HCT116 (cell line): ENCODE measurements around the gene FLACC1. TPM values are rescaled to one million over a fixed set of nuclear protein-coding genes. Genes with fewer than 3 reads are reported as not detected.
"Not testable (repeated sequence)": the region's sequence is repeated elsewhere in the genome, so short reads cannot be mapped to it uniquely, and the experiment has no call there.

Experiments
- ATAC-seq: fragments of 200-7000 bp; cut with Tn5 transposase; 2 replicates; pipeline ENCODE4 v1.9.1; 2020; ENCODE audit warnings: mild to moderate bottlenecking, moderate library complexity
- BruUV-seq: library from RNA; stranded (reverse); fragments of 400-500 nt; replicated peaks from 2 replicates; lab custom pipeline; 2021; lab: Mats Ljungman, UMichigan
- CTCF ChIA-PET: fragments of 300-600 bp; sonication (Branson Sonifier 250); formaldehyde crosslinking; loops from one replicate; lab custom pipeline; 2021; ENCODE audit warnings: antibody characterized with exemption; lab: Charles Lee
- POLR2A ChIA-PET: fragments of 300-600, 350-600 bp; sonication (Branson Sonifier 250); formaldehyde crosslinking; loops from one replicate; lab custom pipeline; 2021; ENCODE audit warnings: antibody characterized with exemption; lab: Charles Lee
- RAD21 ChIA-PET, 2 experiments: fragments of 300-600 bp; sonication (Branson Sonifier 250); formaldehyde crosslinking; loops; one replicate each; lab custom pipeline; 2023; ENCODE audit warnings: low total read pairs in 2 of 2; ENCODE audit not compliant: uncharacterized antibody in 2 of 2, unreplicated experiment in 2 of 2, low non-redundant PET in 1 of 2; lab: Charles Lee
- DNase-seq: peaks from one replicate; pipeline ENCODE4 v3.0.0-alpha.2; 2010; ENCODE audit warnings: low read depth, low spot score
- H2AFZ ChIP-seq: fragments of 200-600 bp; shearing (Covaris generic), sonication (generic); 2 replicates; pipeline ENCODE4 v1.6.1; 2017; ENCODE audit warnings: low read depth, mixed run types, mixed read lengths, antibody characterized with exemption, low read length; ENCODE audit not compliant: poor library complexity, severe bottlenecking
- H3K27ac ChIP-seq: 2 replicates; pipeline ENCODE4 v1.5.1; 2012; ENCODE audit warnings: low read depth, low read length
- H3K27me3 ChIP-seq: fragments of 200-600 bp; sonication (generic); 2 replicates; pipeline ENCODE4 v1.6.1; 2016; ENCODE audit warnings: mixed run types, low read length, mixed read lengths; ENCODE audit not compliant: insufficient read depth
- H3K36me3 ChIP-seq, 2 experiments: fragments of 200-500 bp in 1 of 2; fragments of 200-600 bp in 1 of 2; sonication (Bioruptor generic) in 1 of 2; sonication (generic) in 1 of 2; 2 replicates each; pipeline versions ENCODE4 v1.5.1 to v1.6.1; 2014 to 2016; ENCODE audit warnings: low read length in 2 of 2, inconsistent platforms in 1 of 2, mixed read lengths in 1 of 2, mixed run types in 1 of 2; ENCODE audit not compliant: insufficient read depth in 2 of 2, control insufficient read depth in 1 of 2
- H3K4me1 ChIP-seq, 2 experiments: fragments of 200-600 bp in 1 of 2; sonication (generic) in 1 of 2; 2 replicates each; pipeline versions ENCODE4 v1.5.1 to v1.6.1; 2012 to 2017; ENCODE audit warnings: low read length in 2 of 2, inconsistent platforms in 1 of 2, mild to moderate bottlenecking in 1 of 2, mixed read lengths in 1 of 2, mixed run types in 1 of 2, moderate library complexity in 1 of 2; ENCODE audit not compliant: insufficient read depth in 2 of 2, control insufficient read depth in 1 of 2
- H3K4me2 ChIP-seq: fragments of 200-600 bp; sonication (generic); 2 replicates; pipeline ENCODE4 v1.6.1; 2017; ENCODE audit warnings: mixed run types, low read length, mixed read lengths
- H3K4me3 ChIP-seq, 2 experiments: fragments of 200-600 bp in 1 of 2; sonication (generic) in 1 of 2; replicated peaks in 1 of 2; 2 replicates each; pipeline ENCODE4 v1.5.1; 2011 to 2016; ENCODE audit warnings: low read length in 2 of 2, control low read depth in 1 of 2, low read depth in 1 of 2, mild to moderate bottlenecking in 1 of 2, mixed read lengths in 1 of 2, mixed run types in 1 of 2
- H3K79me2 ChIP-seq: fragments of 200-600 bp; sonication (generic); 2 replicates; pipeline ENCODE4 v1.6.1; 2017; ENCODE audit warnings: mild to moderate bottlenecking, mixed run types, low read length, moderate library complexity, mixed read lengths; ENCODE audit not compliant: insufficient read depth
- H3K9ac ChIP-seq: fragments of 200-600 bp; sonication (generic); 2 replicates; pipeline ENCODE4 v1.6.1; 2016; ENCODE audit warnings: low read length, mixed read lengths
- H3K9me2 ChIP-seq: fragments of 200-600 bp; sonication (generic), shearing (Covaris generic); 2 replicates; pipeline ENCODE4 v1.6.1; 2017; ENCODE audit warnings: mixed run types, mild to moderate bottlenecking, moderate library complexity; ENCODE audit not compliant: insufficient read depth
- H3K9me3 ChIP-seq, 2 experiments: fragments of 200-500 bp in 1 of 2; fragments of 200-600 bp in 1 of 2; sonication (Bioruptor generic) in 1 of 2; sonication (generic) in 1 of 2; 2 replicates each; pipeline ENCODE4 v1.6.1; 2014 to 2017; ENCODE audit warnings: low read length in 2 of 2, mixed read lengths in 2 of 2, inconsistent platforms in 1 of 2, low read depth in 1 of 2, mild to moderate bottlenecking in 1 of 2, mixed run types in 1 of 2, moderate library complexity in 1 of 2; ENCODE audit not compliant: control insufficient read depth in 1 of 2, insufficient read depth in 1 of 2
- H4K20me1 ChIP-seq: fragments of 200-600 bp; sonication (generic), shearing (Covaris generic); 2 replicates; pipeline ENCODE4 v1.6.1; 2017; ENCODE audit warnings: mixed run types, mild to moderate bottlenecking, moderate library complexity; ENCODE audit not compliant: insufficient read depth
- EGR1 ChIP-seq: IDR thresholded peaks from 2 replicates; pipeline ENCODE4 v1.6.1; 2012; ENCODE audit warnings: low read depth
- POLR2A ChIP-seq: IDR thresholded peaks from 2 replicates; pipeline ENCODE4 v1.7.0; 2011; ENCODE audit warnings: borderline replicate concordance; ENCODE audit not compliant: insufficient read depth, insufficient read length; ENCODE audit errors: extremely low read depth
- POLR2AphosphoS5 ChIP-seq: IDR thresholded peaks from 2 replicates; pipeline ENCODE4 v1.6.1; 2011; ENCODE audit warnings: mild to moderate bottlenecking, low read depth, low read length, moderate library complexity
- RAD21 ChIP-seq: IDR thresholded peaks from 2 replicates; pipeline ENCODE4 v1.6.1; 2012; ENCODE audit warnings: low read depth, mild to moderate bottlenecking
- SRF ChIP-seq: IDR thresholded peaks from 2 replicates; pipeline ENCODE4 v1.6.1; 2012; ENCODE audit warnings: low read depth
- intact Hi-C: fragments of 100-400 bp; cut with micrococcal nuclease; formaldehyde crosslinking; loops from 2 replicates; pipeline ENCODE4 v1.10.0; 2022
- total RNA-seq: library from RNA; stranded (reverse); gene quantifications from one replicate; pipeline ENCODE4 v1.2.1, GENCODE V29; 2021; ENCODE audit not compliant: unreplicated experiment
- TF ChIP-seq, protein P1 (sequence below): IDR thresholded peaks from 2 replicates; pipeline ENCODE4 v1.6.1; 2012
- TF ChIP-seq, protein P2 (sequence below): IDR thresholded peaks from 2 replicates; pipeline ENCODE4 v1.6.1; 2012; ENCODE audit warnings: low read depth
- TF ChIP-seq, protein P3 (sequence below): IDR thresholded peaks from 2 replicates; pipeline ENCODE4 v1.6.1; 2011; ENCODE audit warnings: mild to moderate bottlenecking, low read length, moderate library complexity; ENCODE audit not compliant: insufficient replicate concordance; ENCODE audit errors: extremely low read depth

Gene FLACC1
- total RNA-seq, 1 experiment from 2014 or later, result 0.74 TPM

DNA sequence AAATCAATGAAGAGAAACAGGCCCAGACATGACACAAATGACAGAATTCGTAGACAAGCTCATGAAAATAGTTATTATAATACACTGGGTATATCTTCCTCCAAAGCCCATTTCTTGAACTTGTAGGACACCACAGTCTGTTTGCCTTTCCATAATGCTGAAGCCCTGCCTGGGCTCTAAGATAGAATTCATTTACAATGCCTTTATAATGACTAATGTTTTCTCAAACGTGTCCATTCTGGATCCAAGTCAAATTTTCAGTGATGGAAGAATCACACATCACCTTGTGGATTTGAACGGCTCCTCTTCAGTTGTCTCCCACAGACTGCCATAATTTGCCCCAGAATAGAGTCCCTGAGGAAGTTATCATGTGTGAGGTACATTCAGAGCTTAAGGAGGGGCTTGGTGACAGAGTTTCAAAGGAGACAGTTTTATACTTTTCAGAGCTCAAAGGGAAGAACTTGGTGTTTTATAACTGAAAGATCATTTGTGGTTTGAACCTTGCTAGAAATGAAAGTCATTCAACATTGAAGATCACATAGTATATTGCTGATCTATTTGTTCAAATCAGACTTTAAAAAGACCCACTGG lies 58.6 kb downstream of the FLACC1 start (continued):
- TF ChIP-seq, protein P1, sequence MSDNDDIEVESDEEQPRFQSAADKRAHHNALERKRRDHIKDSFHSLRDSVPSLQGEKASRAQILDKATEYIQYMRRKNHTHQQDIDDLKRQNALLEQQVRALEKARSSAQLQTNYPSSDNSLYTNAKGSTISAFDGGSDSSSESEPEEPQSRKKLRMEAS, result no peak
- TF ChIP-seq, protein P2, sequence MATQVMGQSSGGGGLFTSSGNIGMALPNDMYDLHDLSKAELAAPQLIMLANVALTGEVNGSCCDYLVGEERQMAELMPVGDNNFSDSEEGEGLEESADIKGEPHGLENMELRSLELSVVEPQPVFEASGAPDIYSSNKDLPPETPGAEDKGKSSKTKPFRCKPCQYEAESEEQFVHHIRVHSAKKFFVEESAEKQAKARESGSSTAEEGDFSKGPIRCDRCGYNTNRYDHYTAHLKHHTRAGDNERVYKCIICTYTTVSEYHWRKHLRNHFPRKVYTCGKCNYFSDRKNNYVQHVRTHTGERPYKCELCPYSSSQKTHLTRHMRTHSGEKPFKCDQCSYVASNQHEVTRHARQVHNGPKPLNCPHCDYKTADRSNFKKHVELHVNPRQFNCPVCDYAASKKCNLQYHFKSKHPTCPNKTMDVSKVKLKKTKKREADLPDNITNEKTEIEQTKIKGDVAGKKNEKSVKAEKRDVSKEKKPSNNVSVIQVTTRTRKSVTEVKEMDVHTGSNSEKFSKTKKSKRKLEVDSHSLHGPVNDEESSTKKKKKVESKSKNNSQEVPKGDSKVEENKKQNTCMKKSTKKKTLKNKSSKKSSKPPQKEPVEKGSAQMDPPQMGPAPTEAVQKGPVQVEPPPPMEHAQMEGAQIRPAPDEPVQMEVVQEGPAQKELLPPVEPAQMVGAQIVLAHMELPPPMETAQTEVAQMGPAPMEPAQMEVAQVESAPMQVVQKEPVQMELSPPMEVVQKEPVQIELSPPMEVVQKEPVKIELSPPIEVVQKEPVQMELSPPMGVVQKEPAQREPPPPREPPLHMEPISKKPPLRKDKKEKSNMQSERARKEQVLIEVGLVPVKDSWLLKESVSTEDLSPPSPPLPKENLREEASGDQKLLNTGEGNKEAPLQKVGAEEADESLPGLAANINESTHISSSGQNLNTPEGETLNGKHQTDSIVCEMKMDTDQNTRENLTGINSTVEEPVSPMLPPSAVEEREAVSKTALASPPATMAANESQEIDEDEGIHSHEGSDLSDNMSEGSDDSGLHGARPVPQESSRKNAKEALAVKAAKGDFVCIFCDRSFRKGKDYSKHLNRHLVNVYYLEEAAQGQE, result no peak
- TF ChIP-seq, protein P3, sequence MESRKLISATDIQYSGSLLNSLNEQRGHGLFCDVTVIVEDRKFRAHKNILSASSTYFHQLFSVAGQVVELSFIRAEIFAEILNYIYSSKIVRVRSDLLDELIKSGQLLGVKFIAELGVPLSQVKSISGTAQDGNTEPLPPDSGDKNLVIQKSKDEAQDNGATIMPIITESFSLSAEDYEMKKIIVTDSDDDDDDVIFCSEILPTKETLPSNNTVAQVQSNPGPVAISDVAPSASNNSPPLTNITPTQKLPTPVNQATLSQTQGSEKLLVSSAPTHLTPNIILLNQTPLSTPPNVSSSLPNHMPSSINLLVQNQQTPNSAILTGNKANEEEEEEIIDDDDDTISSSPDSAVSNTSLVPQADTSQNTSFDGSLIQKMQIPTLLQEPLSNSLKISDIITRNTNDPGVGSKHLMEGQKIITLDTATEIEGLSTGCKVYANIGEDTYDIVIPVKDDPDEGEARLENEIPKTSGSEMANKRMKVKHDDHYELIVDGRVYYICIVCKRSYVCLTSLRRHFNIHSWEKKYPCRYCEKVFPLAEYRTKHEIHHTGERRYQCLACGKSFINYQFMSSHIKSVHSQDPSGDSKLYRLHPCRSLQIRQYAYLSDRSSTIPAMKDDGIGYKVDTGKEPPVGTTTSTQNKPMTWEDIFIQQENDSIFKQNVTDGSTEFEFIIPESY, result no peak
- no peak for TF ChIP-seq POLR2A
- TF ChIP-seq SRF, result no peak
- TF ChIP-seq POLR2AphosphoS5, result no peak
- TF ChIP-seq EGR1, result no peak
- TF ChIP-seq RAD21, result no peak
- TF ChIP-seq, all 23 proteins: peak for 0

DNA sequence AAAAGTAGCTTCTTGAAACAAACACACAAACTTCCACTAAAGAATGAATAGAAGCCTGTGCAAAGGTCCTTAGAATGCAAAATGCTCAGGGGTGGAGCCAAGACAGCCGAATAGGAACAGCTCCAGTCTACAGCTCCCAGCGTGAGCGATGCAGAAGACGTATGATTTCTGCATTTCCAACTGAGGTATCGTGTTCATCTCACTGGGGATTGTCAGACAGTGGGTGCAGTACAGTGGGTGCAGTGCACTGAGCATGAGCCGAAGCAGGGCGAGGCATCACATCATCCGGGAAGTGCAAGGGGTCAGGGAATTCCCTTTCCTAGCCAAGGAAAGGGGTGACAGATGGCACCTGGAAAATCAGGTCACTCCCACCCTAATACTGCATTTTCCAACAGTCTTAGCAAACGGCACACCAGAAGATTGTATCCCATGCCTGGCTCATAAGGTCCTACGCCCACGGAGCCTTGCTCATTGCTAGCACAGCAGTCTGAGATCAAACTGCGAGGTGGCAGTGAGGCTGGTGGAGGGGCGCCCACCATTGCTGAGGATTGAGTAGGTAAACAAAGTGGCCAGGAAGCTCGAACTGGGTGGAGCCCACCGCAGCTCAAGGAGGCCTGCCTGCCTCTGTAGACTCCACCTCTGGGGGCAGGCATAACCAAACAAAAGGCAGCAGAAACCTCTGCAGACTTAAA lies 66.5 kb downstream of the FLACC1 start:
- H3K27ac ChIP-seq, CTCF ChIA-PET, H3K9me2 ChIP-seq, intact Hi-C loops, H3K4me3 ChIP-seq, BruUV-seq, H3K27me3 ChIP-seq, H3K9me3 ChIP-seq, DNase-seq, RAD21 ChIA-PET, ATAC-seq, POLR2A ChIA-PET, H3K9ac ChIP-seq, H3K4me2 ChIP-seq, H3K79me2 ChIP-seq, H4K20me1 ChIP-seq, H2AFZ ChIP-seq, H3K4me1 ChIP-seq: not testable (repeated sequence)
- H3K36me3 ChIP-seq, result peaks cover 8 to 18% of the 10 kb centered on the region in 2 experiments; a peak in 3 of 4 replicates
